ENCODE data around the gene CELF5. TPM values are rescaled to one million over a fixed set of nuclear protein-coding genes. Genes with fewer than 3 reads are reported as not detected.
"Not testable (repeated sequence)": the region's sequence is repeated elsewhere in the genome, so short reads cannot be mapped to it uniquely, and the experiment has no call there.

CELF5 gene
- total RNA-seq, 1 donor from 2014 or later = 0.41 TPM

DNA sequence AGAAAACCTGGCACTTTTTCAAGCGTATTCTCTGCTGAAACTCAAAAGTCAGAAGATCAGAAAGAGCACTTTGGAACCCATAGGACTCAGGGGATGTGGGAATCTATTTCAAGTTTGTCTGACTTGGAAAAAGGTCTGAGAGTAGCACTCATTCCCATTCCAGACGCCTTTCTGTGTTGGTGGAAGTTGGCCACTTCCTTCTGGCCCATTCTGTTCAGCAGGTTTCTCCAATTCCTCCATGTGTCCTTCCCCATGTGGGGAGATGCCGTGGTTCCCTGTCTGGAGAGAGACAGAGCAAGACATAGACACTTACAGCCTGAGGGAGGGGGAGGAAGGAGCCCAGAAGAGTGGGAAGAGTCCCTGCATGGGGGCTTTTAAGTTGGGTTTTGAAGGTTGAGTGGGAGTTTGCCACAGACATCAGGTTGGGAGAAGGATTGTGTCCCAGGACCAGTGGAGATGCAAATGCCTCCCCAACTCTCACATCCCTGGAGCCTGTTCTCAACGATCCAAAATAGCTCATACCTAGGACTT is 48.0 kb downstream of the CELF5 start:
- intact Hi-C loops (cut with micrococcal nuclease) = no loop called here

DNA sequence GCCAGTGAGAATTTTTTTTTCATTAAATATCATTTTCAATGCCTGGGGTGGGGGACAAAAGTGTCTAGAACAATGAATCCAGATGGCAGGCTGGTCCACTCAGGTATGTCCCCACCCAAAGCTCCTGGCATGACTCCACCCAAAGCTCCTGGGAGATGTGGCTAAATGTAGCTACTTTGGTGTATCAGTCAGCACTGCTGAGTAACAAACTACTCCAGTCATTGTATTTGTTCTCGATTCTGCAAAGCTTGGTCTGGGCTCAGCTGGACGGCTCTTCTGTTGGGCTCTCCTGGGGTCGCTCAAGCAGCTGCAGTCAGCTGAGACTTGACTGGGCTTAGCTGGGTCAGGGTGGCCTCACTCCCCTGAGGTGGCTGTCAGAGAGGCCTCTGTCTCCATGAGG is 48.5 kb downstream of the CELF5 start:
- intact Hi-C loops (cut with micrococcal nuclease) = no loop called here

DNA sequence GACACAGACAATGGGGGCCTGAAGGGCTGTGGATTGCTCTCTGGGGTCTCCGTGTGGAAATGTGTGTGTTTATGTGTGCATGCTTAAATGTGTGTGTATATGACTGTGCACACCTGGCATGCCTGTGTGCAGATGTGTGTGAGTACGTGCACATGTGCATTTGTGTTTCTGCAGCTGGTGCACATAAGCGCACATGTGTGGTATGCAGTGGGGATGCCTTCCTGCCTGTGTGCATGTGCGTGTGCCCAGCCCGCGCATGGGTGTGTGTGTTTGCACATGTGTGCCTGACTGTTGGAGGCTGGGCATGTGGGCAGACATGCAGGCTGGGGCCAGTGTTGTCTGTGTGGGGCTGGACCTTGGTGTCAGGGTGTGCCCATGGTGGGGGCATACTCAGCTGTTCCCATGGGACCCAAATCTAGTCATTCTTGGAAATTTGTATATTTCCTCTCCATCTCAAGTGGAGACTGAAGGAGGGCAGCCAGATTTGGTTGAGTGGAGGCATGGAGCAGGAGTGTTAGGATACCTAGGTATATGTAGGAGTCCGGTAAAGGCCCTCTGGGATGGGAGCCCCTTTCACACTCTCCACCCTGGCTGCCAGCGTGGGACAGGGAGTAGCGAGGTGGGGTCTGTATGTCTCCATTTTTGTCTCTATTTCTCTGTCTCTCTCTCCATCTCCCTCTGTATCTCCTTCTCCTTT is 49.9 kb downstream of the CELF5 start:
- intact Hi-C loops (cut with micrococcal nuclease) = no loop called here

DNA sequence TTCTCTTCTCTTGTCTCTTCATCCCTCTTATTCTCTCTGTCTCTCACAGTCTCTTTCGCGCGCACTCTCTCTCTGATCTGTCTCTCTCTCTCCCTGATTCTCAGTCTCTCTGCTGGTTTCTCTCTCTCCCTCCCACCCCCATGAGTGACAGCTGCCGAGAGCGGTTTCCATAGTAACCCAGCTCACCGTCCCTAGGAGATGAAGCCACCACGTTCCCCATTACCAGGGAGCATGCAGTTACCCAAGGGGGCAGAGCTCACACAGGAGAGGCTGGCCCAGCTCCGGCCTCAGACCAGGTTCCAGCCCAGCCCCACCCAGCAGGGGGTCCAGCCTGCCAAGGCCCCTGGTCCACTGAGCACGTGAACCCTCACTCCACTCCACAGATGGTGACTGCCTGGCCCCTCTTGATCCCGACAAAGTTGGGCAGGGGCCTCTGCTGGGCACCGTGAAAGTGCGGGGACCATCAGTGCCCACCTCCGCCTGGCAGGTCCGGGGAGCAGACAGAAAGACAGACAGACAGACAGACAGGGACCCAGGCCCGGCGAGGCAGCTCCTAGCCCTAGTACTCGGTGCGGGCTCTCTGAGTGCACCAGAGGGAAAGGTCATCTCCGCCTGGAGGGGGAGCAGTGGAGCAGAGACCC is 50.6 kb downstream of the CELF5 start:
- intact Hi-C loops (cut with micrococcal nuclease) = no loop called here

DNA sequence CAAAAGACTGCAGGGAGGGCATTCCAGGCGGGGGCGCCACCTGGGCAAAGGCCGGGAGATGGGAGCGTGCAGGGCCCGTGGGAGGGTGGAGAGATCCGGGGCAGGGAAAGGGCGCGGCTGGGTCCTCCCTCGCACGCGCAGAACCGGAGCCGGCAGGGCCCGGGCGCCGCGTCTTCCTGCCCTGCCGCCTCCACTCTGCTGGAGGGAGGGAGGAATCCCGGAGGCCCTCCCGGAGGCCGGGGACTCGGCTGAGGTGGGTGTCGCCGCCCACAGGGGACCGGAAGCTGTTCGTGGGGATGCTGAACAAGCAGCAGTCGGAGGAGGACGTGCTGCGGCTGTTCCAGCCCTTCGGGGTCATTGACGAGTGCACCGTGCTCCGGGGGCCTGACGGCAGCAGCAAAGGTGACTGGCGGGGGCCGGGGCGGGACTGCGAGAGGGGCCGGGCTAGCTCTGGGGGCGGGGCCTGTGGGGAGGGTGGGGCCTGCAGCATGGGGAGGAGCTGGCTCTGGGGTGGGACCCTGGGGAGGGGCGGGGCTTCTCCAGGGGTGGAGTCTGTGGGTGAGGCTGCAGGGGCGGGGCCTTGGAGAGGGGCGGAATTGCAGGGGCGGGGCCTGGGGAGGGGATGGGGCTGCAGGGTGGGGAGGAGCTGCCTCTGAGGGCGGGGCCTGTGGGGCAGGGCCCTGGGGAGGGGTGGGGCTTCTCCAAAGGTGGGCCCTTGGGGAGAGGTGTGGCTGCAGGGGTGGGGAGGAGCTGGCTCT is 51.3 kb downstream of the CELF5 start:
- intact Hi-C loops (cut with micrococcal nuclease) = loop anchor here (1.0 kb wide), 2 partner anchors 10 to 325 kb away; no protein-coding TSS in a partner anchor

DNA sequence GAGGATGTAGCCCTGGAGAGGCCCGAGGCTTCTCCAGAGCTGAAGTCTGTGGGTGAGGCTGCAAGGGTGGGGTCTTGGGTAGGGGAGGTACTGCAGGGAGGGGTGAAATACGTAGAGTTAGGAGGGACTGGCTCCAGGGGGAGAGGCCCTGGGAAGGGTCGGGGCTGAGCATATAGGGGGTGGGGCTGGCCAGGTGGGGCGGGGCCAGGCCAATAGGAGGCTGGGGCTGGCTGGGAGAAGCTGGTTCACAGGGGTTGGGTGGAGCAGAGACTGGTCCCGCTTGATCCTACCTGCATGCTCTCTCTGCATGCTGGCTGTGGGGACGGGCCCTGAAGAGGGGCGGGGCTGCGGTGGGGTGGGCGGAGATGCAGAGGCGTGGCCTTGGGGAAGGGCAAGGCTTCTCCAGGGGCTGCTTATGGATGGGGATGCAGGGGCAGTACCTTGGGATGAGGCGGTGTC is 51.9 kb downstream of the CELF5 start:
- intact Hi-C loops (cut with micrococcal nuclease) = loop anchor here (1.0 kb wide), 2 partner anchors 9 to 326 kb away; no protein-coding TSS in a partner anchor

DNA sequence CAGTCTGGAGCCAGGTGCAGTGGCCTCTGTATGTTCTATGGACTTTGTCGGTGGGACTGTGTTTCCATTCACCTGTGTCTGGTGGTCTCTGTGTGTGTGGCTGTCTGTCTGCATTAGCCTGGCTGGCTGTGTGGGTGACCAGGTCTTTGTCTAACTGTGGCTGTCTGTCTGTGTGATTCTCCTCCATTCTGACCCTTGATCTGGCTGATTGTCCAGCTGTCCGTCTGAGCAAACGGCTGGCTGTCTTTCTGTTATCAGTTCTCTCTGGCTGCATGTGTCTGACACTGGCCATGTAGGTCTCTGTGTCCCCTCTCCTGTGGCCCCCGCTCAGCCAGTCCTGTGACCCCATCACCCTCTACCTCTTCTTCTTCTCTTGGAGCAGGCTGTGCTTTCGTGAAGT is 53.2 kb downstream of the CELF5 start:
- intact Hi-C loops (cut with micrococcal nuclease) = no loop called here

DNA sequence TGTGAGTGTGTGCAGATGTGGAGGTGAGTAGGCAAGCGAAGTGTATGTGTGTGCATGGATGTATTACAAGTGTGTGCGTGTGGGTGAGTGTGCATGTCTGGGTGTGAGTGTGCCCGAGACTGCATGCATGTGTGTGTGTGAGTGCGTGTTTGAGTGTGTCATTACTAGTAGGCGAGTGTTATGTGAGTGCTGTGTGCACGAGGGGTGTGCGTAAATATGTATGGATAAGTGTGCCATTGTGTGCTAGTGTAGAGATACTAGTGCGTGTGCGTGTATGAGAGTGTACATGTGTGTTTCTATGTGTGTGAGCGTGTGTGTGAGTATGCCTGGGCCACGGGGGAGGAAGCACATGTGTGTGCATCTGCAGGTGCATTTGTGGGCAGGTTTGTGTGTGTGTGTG is 53.8 kb downstream of the CELF5 start:
- intact Hi-C loops (cut with micrococcal nuclease) = no loop called here

DNA sequence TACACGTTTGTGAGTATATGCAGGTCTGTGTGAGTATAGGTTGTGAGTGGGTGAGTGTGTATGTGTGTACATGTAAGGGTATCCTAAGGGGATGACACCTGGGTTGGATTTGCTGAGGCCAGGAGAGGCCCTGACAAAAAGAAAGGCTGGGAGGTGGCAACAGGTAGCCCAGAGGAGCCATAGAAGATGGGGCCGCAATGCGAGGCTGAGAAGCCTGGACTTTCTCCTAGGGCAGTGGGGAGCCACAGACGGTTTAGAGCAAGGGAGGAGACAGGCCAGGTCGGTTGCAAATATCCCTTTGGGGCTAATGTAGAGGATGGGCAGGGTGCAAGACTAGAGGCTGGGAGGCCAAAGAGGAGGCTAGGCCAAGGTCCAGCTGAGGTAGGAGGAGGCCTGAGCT is 54.3 kb downstream of the CELF5 start:
- intact Hi-C loops (cut with micrococcal nuclease) = no loop called here

DNA sequence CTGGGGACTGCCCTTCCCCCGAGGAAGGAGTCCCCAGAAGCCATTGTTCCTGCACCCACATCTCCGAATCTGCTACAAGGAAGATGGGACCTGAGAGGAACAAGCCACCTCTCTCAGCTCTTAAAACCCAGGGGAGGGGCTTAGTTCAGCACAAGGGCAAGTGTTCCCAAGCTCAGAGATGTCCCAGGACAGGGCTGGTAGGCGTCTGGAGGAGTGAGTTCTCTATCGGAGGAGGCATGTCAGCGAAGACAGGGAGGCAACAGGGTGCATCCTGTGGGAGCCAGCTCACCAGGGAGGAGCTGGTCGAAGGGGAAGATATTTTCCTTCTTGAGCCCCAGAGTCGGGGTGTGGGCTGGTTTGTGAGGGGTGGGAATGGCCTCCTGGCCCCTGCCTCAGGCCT is 54.8 kb downstream of the CELF5 start:
- intact Hi-C loops (cut with micrococcal nuclease) = no loop called here

DNA sequence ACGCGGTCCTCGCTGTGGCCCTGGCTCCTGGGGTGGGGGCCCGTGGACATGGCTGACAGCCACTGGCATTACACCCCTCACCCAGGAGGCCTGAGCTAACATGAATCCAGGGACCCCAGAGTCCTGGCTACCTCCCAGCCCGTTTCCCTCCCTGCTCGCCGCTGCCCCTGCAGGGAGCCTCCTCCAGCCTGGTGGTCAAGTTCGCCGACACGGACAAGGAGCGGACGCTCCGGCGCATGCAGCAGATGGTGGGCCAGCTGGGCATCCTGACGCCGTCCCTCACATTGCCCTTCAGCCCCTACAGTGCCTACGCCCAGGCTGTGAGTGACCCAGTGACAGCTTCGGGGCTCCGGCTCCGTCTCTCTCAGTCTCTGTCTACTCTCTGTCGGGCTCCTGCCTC is 56.6 kb downstream of the CELF5 start:
- intact Hi-C loops (cut with micrococcal nuclease) = no loop called here

DNA sequence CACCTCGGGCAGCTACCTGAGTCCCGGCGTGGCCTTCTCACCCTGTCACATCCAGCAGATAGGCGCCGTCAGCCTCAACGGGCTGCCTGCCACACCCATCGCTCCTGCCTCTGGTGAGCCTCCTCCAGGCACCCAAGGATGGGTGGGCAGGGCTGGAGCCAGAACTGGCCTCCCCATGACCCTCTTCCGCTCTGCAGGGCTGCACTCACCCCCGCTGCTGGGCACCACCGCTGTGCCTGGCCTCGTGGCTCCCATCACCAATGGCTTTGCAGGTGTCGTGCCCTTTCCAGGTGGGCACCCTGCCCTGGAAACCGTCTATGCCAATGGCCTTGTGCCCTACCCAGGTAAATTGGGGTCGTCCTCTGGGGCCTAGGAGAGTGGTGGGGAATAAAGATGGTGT is 57.7 kb downstream of the CELF5 start:
- intact Hi-C loops (cut with micrococcal nuclease) = no loop called here

DNA sequence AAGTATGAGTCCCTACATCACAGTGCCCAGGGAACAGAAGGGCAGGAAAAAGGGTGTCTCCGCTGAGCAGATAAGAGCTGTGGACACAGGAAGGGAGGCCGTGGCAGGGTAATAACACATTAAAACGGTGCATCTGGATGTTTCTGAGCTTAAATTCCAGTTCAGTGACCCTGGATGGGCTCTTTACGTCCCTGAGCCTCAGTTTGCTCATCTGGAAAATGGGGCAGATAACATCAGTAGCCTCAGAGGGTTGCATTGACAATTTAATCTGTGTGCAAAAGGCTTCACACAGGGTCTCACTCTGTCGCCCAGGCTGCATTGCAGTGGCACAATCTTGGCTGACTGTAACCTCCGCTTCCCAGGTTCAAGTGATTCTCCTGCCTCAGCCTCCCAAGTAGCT is 58.1 kb downstream of the CELF5 start:
- intact Hi-C loops (cut with micrococcal nuclease) = no loop called here

DNA sequence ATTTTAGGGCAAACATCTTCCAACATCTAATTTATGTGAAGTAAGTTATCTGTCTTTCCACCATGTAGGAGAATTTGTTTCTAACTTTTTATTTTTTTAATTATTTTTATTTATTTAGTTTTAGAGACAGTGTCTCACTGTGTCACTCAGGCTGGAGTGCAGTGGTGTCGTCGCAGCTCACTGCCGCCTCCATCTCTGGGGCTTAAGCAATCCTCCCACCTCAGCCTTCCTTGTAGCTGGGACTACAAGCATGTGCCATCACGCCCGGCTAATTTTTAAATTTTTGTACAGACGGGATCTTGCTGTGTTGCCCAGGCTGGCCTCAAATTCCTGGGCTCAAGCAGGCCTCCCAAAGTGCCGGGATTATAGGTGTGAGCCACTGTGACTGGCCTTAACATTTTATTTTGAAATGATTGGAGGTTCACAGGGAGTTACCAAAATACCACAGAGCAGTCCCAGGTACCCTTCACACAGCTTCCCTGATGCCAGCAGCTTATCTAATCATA is 58.8 kb downstream of the CELF5 start:
- intact Hi-C loops (cut with micrococcal nuclease) = no loop called here

DNA sequence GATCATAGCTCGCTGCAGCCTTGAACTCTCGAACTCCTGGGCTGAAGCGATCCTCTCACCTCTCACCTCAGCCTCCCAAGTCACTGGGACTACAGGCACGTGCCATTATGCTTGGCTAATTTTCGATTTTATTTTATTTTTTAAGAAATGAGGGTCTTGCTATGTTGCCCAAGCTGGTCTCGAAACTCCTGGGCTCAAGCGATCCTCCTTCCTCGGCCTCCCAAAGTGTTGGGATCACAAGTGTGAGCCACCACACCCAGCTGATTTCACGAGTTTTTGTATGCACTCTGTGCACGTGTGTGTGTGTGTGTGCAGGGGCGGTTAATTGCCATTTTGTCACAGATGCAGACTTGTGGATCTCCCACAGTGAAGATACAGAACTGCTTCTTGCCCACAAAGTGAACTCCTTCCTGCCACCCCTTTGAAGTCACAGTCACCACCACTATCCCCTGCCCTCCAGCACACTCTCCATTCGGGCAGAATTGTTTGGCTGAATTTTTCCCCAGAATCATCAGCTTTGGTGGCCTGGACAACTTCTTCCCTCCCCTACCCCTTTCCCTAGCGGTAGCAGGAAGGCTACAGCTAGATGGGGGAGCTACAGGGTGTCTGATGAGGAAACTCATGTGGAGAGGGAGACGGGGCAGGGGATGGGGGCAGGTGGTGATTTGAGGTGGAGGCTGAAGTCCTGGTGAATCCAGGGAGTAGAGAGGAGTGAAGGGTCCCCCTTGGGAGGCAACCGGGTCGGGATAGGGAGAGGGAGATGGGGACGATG is 59.6 kb downstream of the CELF5 start:
- intact Hi-C loops (cut with micrococcal nuclease) = no loop called here

DNA sequence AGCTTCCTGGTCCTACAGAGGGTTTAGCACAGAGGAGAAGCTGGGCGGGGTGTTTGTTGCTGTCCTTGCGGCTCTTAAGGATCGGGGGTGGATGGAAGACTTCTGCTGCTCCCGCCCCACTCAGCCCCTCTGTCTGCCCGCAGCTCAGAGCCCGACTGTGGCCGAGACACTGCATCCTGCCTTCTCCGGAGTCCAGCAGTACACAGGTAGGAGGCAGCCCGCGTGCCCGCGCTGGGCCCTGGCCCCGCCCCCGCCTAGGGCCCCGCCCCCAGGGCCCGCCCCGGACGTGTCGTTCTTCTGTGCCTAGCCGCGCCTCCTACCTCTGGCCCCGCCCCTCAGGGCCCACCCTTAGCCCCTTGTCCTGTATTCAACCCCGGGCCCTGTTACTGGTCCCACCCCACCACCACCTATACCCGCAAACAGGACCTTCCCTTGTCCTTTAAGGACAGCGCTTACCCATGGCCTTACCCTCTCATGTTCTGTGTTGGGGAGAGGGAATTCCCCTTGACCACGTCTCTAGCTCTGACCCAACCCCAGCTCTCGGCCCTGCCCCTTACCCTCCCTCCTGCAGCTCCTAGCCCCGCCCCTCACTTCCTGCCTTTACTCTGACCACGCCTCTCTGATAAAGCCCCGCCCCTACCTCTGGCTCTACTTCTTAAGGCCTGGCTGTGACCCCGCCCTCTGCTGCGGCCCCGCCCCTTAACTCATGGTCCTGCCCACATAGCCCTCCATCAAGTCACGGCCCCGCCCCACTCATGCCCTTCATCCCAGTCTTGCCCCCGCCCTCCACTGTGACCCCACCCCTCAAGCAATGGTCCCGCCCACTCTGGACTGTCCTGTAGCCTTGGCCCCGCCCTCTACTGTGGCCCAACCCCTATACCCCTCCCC is 60.5 kb downstream of the CELF5 start:
- intact Hi-C loops (cut with micrococcal nuclease) = loop anchor here (1.0 kb wide), 1 partner anchor 9 kb away; no protein-coding TSS in a partner anchor

DNA sequence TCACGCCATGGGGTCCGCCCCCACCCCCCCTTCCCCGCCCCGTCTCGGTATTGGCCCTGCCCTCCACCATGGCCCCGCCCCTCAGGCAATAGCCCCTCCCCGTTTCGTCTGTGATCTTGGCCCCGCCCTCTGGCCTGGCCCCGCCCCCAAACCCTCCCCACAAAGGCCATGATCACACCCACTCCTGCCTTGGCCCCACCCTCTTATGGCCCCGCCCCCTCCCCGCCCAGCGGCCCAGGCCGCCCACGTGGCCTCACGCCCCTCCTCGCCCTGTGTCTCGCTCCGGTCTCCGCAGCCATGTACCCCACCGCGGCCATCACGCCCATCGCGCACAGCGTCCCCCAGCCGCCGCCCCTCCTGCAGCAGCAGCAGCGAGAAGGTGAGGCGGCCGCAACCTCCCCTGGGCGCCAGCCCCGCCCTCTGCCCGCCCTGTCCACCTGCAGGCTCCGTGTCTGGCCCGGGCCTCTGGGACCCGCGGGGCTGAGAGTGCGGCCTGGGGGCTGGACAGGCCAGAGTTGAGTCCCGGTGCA is 61.3 kb downstream of the CELF5 start:
- intact Hi-C loops (cut with micrococcal nuclease) = loop anchor here (1.0 kb wide), 1 partner anchor 9 kb away; no protein-coding TSS in a partner anchor

DNA sequence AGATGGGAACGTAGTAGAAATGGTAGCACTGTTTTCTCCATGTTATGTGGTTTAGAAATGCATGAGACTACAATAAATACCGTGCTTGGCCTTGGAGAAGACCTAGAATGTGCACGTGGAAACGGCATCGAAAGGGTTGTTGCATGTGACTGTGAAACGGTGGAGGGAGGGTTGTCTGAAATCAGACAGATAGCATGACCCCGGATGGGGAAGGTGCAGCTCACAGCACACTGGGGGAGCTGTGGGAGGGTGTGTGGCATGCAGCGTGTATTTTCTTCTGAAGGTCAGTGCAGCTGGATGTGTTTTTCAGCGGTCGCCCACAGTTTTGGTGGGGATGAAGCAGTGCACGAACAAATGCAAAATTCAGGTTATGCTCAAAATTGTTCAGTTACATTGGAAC is 63.4 kb downstream of the CELF5 start:
- intact Hi-C loops (cut with micrococcal nuclease) = no loop called here

DNA sequence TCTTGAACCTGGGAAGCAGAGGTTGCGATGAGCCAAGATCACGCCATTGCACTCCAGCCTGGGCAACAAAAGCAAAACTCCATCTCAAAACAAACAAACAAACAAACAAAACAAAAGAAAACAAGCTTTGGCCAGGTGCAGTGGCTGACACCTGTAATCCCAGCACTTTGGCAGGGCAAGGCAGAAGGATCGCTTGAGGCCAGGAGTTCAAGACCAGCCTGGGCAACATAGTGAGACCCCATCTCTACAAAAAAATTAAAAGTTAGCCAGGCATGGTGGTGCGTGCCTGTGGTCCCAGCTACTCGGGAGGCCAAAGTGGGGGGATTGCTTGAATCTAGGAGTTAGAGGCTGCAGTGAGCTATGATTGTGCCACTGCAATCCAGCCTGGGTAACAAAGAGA is 64.0 kb downstream of the CELF5 start:
- intact Hi-C loops (cut with micrococcal nuclease) = not testable (repeated sequence)

Measured in T-helper 2 cell treated with Interferon-gamma antibody and Interleukin-4, amounts not matched to agents 100 ng/mL and 5 ng/mL, for 36 hours (primary cell).